OCI-LY7 (cell line): ENCODE results near the gene SORD. TPM values are rescaled to one million over a fixed set of nuclear protein-coding genes. Genes with fewer than 3 reads are reported as not detected.
"Not testable (repeated sequence)": the region's sequence is repeated elsewhere in the genome, so short reads cannot be mapped to it uniquely, and the experiment has no call there.

Experiments
- BruUV-seq: library from RNA; stranded (reverse); fragments of 400-500 nt; replicated peaks from 2 replicates; lab custom pipeline; 2021; lab: Mats Ljungman, UMichigan
- CTCF ChIA-PET: fragments of 300-600 bp; sonication (Branson Sonifier 250); formaldehyde crosslinking; loops from one replicate; lab custom pipeline; 2022; ENCODE audit warnings: antibody characterized with exemption; ENCODE audit not compliant: unreplicated experiment; lab: Charles Lee
- POLR2A ChIA-PET: fragments of 300-600 bp; sonication (Branson Sonifier 250); formaldehyde crosslinking; loops from one replicate; lab custom pipeline; 2022; ENCODE audit warnings: antibody characterized with exemption; lab: Charles Lee
- DNase-seq: peaks from one replicate; pipeline ENCODE4 v3.0.0-alpha.2; 2015; ENCODE audit warnings: low spot score
- H2AFZ ChIP-seq: fragments of 200-600 bp; sonication (generic), shearing (Covaris generic); 2 replicates; pipeline ENCODE4 v1.6.1; 2014; ENCODE audit warnings: mild to moderate bottlenecking, antibody characterized with exemption, low read length, moderate library complexity
- H3K27ac ChIP-seq: fragments of 200-600 bp; sonication (generic); 2 replicates; pipeline ENCODE4 v1.5.1; 2014; ENCODE audit warnings: mixed run types, low read depth, mild to moderate bottlenecking, moderate library complexity, low read length, inconsistent platforms; ENCODE audit not compliant: poor library complexity, severe bottlenecking
- H3K36me3 ChIP-seq: fragments of 200-600 bp; sonication (generic); 2 replicates; pipeline ENCODE4 v1.6.1; 2014; ENCODE audit warnings: mild to moderate bottlenecking, antibody characterized with exemption, low read length, moderate library complexity, mixed read lengths; ENCODE audit not compliant: insufficient read depth
- H3K4me1 ChIP-seq: fragments of 200-600 bp; sonication (generic); 2 replicates; pipeline ENCODE4 v1.5.1; 2014; ENCODE audit warnings: mild to moderate bottlenecking, low read length; ENCODE audit not compliant: insufficient read depth, poor library complexity, severe bottlenecking
- H3K4me2 ChIP-seq: fragments of 200-600 bp; sonication (generic); 2 replicates; pipeline ENCODE4 v1.6.1; 2014; ENCODE audit warnings: mild to moderate bottlenecking, low read length
- H3K4me3 ChIP-seq: fragments of 200-600 bp; sonication (generic); 2 replicates; pipeline ENCODE4 v1.5.1; 2014; ENCODE audit warnings: mild to moderate bottlenecking, low read depth, low read length; ENCODE audit not compliant: poor library complexity, severe bottlenecking
- H3K79me2 ChIP-seq: fragments of 200-600 bp; sonication (generic); 2 replicates; pipeline ENCODE4 v1.6.1; 2016; ENCODE audit warnings: low read depth, mild to moderate bottlenecking, low read length, moderate library complexity, mixed read lengths; ENCODE audit not compliant: insufficient read depth
- H3K9me2 ChIP-seq: fragments of 200-600 bp; sonication (generic); 2 replicates; pipeline ENCODE4 v1.6.1; 2016; ENCODE audit warnings: mild to moderate bottlenecking, low read length, mixed read lengths; ENCODE audit not compliant: insufficient read depth
- H3K9me3 ChIP-seq: fragments of 200-600 bp; sonication (generic); 2 replicates; pipeline ENCODE4 v1.6.1; 2014; ENCODE audit warnings: mild to moderate bottlenecking, mixed run types, low read length, mixed read lengths
- H4K20me1 ChIP-seq: fragments of 200-600 bp; sonication (generic); 2 replicates; pipeline ENCODE4 v1.6.1; 2014; ENCODE audit warnings: mild to moderate bottlenecking, antibody characterized with exemption, low read length, moderate library complexity, mixed read lengths; ENCODE audit not compliant: insufficient read depth
- EZH2phosphoT487 ChIP-seq: fragments of 200-600 bp; sonication (generic); IDR thresholded peaks from 2 replicates; pipeline ENCODE4 v1.6.1; 2018; ENCODE audit warnings: low read depth, borderline replicate concordance, mild to moderate bottlenecking, mixed run types, antibody characterized with exemption, low read length, moderate library complexity, mixed read lengths
- intact Hi-C: fragments of 100-400 bp; cut with micrococcal nuclease; formaldehyde crosslinking; loops from one replicate; pipeline ENCODE4 v1.10.0; 2022; ENCODE audit not compliant: unreplicated experiment
- total RNA-seq, 2 experiments: library from RNA; depleted of rRNA in 1 of 2; stranded (reverse); fragments of >200 nt in 1 of 2; shearing (Covaris generic) in 1 of 2; gene quantifications; 2 replicates each; pipeline ENCODE4 v1.2.3, GENCODE V29; 2014 to 2022
- TF ChIP-seq, protein P1 (sequence below): fragments of 200-600 bp; sonication (generic); conservative IDR thresholded peaks from 2 replicates; pipeline ENCODE4 v1.5.1; 2014; ENCODE audit warnings: mild to moderate bottlenecking, antibody characterized with exemption, low read length, moderate library complexity, mixed read lengths

Gene SORD
- total RNA-seq, 2 experiments from 2014 or later = 10.4 to 17.8 TPM

DNA sequence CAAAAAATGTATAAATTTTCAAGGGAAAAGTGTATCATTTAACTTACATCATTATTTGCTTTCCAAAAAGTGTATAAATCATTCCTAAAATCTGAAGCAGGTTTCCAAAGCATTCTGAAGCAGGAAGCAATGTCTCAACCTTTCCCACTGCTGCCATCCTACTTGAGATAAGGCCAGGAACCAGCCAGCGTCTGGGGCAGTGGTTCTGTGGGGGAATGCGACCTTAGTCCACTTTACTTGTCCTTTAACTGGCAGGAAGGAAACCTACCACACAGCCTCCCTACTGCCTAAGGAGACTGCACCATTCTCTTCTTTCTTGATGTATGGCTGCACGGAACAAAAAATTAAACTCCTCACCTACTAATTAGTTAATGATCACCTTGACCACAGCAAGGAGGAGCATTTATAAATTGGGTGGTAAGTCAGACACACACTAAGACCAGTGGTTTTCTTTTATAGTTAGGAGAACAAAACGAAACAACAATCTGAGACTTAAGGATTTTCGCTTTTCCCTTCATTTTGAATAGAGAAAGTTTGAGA, 3.7 kb downstream of the SORD start:
- no TSS peak for BruUV-seq
- H3K4me2 ChIP-seq = peak overlapping the region; percentile 31; the same call in 1 of the 2 replicates
- intact Hi-C loops = loop anchor here (5.0 kb wide), 2 partner anchors 164 to 449 kb away; no protein-coding TSS in a partner anchor
- H3K4me1 ChIP-seq = peaks cover 19% of the 10 kb centered on the region
- no peaks in the 10 kb centered on the region for H3K9me2 ChIP-seq
- TF ChIP-seq EZH2phosphoT487 = no peak
- TF ChIP-seq, protein P1, sequence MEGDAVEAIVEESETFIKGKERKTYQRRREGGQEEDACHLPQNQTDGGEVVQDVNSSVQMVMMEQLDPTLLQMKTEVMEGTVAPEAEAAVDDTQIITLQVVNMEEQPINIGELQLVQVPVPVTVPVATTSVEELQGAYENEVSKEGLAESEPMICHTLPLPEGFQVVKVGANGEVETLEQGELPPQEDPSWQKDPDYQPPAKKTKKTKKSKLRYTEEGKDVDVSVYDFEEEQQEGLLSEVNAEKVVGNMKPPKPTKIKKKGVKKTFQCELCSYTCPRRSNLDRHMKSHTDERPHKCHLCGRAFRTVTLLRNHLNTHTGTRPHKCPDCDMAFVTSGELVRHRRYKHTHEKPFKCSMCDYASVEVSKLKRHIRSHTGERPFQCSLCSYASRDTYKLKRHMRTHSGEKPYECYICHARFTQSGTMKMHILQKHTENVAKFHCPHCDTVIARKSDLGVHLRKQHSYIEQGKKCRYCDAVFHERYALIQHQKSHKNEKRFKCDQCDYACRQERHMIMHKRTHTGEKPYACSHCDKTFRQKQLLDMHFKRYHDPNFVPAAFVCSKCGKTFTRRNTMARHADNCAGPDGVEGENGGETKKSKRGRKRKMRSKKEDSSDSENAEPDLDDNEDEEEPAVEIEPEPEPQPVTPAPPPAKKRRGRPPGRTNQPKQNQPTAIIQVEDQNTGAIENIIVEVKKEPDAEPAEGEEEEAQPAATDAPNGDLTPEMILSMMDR = no peak
- peaks cover 13% of the 10 kb centered on the region for H3K9me3 ChIP-seq
- no peaks in the 10 kb centered on the region for H4K20me1 ChIP-seq
- H3K79me2 ChIP-seq = no peaks in the 10 kb centered on the region
- no peak for DNase-seq
- peaks cover 15% of the 10 kb centered on the region for H3K36me3 ChIP-seq
- CTCF ChIA-PET = no interaction called here
- H3K4me3 ChIP-seq = no peak overlapping the region
- POLR2A ChIA-PET = no interaction called here
- H2AFZ ChIP-seq = no peak overlapping the region
- no peak overlapping the region for H3K27ac ChIP-seq

DNA sequence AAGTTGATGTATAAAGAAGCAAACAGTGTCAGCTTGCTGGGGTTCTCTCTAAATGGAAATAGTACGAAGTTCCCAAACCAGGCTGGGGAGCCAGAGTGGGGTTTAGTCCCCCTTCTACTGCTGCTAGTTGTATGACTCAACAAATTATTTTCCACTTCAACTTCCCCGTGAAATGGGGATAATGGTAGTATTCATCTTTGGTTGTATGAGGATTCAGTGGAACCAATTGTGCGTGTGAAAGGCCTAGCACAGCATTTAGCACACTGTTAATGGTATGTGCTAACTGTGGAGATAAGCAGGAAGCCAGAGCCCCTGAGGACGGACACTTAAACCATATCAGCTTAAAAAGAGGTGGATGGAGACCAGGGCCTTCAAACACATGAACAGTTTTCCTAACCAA, 4.2 kb downstream of the SORD start:
- no TSS peak for BruUV-seq

DNA sequence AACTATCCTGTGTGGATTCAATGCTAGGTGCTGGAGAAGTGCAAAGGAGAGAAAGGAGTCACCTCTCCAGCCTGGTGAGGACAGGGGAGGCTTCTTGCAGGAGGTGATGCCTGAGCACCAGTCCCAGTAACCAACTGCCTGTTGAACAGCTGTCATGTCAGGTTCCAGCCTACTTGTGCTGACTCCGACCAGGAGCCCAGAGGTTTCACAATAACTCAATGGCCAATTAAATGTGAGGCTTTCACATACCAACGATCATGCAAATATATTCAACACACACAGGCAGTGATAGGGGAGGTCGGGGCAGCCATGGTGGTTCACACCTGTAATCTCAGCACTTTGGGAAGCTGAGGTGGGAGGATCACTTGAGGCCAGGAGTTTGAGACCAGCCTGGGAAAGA, 7.7 kb downstream of the SORD start:
- Histone ChIP-seq H3K36me3 (peaks cover 15% of the 10 kb centered on the region), H3K79me2 (no peaks in the 10 kb centered on the region), H3K4me1 (peaks cover 8% of the 10 kb centered on the region), H3K4me2 (no peak overlapping the region), H3K9me3 (peaks cover 13% of the 10 kb centered on the region), H4K20me1 (no peaks in the 10 kb centered on the region), H3K9me2 (no peaks in the 10 kb centered on the region), H3K4me3 (no peak overlapping the region), H3K27ac (no peak overlapping the region), H2AFZ (no peak overlapping the region)
- no peak for DNase-seq
- POLR2A ChIA-PET = no interaction called here
- CTCF ChIA-PET = no interaction called here
- intact Hi-C loops = no loop called here
- TF ChIP-seq, protein P1 = no peak
- no peak for TF ChIP-seq EZH2phosphoT487
- no TSS peak for BruUV-seq

More for the DNA sequence above, 4.2 kb downstream of the SORD start:
- ChIA-PET POLR2A (no interaction called here), CTCF (no interaction called here)
- H3K4me2 ChIP-seq = no peak overlapping the region
- no peaks in the 10 kb centered on the region for H4K20me1 ChIP-seq
- H3K79me2 ChIP-seq = no peaks in the 10 kb centered on the region
- TF ChIP-seq, protein P1 = no peak
- no peak for TF ChIP-seq EZH2phosphoT487
- H3K9me3 ChIP-seq = peaks cover 13% of the 10 kb centered on the region
- no peaks in the 10 kb centered on the region for H3K9me2 ChIP-seq
- no peak overlapping the region for H3K4me3 ChIP-seq
- H3K36me3 ChIP-seq = peaks cover 15% of the 10 kb centered on the region
- DNase-seq = no peak
- H3K27ac ChIP-seq = no peak overlapping the region
- peaks cover 19% of the 10 kb centered on the region for H3K4me1 ChIP-seq
- intact Hi-C loops = loop anchor here (5.0 kb wide), 2 partner anchors 165 to 450 kb away; no protein-coding TSS in a partner anchor
- H2AFZ ChIP-seq = no peak overlapping the region

DNA sequence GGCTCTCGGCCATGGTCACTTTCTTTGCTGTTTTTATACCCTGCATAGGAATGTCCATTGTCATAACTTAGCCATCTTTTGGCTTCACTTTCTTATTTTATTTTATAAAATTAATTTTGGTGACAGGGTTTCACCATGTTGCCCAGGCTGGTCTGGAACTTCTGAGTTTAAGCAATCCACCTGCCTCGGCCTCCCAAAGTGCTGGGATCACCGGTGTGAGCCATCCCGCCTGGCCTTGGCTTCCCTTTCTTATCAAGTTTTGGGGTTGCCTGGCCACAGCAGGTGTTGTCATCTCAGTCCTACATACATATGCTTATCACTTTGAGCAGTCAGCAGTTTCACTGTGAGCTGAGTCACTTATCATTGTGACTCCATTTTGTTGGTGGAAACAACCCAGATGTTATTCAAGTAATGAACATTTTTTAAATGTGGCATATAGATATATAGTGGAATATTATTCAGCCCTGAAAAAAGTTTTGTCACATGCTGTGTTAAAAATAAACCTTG, 8.6 kb downstream of the SORD start:
- intact Hi-C loops, H3K27ac ChIP-seq, H3K4me3 ChIP-seq, H2AFZ ChIP-seq, POLR2A ChIA-PET, H3K4me1 ChIP-seq, H3K79me2 ChIP-seq, DNase-seq, BruUV-seq, H4K20me1 ChIP-seq, H3K4me2 ChIP-seq, H3K9me2 ChIP-seq, CTCF ChIA-PET: not testable (repeated sequence)
- Histone ChIP-seq H3K9me3 (peaks cover 13% of the 10 kb centered on the region), H3K36me3 (peaks cover 15% of the 10 kb centered on the region)
